MM.1S (cell line): ENCODE data around the gene GLT8D2.

Source experiments
- EZH2 ChIP-seq: fragments of 300-600 bp; sonication (generic); optimal IDR thresholded peaks from 2 replicates; pipeline ENCODE3; 2017; ENCODE audit warnings: low read depth, mild to moderate bottlenecking, antibody characterized with exemption, low read length, mixed read lengths
- TF ChIP-seq, protein P1 (sequence below): fragments of 300-600 bp; sonication (generic); IDR thresholded peaks from 2 replicates; pipeline ENCODE4 v1.5.1; 2016; ENCODE audit warnings: antibody characterized with exemption, low read length, mixed read lengths

DNA sequence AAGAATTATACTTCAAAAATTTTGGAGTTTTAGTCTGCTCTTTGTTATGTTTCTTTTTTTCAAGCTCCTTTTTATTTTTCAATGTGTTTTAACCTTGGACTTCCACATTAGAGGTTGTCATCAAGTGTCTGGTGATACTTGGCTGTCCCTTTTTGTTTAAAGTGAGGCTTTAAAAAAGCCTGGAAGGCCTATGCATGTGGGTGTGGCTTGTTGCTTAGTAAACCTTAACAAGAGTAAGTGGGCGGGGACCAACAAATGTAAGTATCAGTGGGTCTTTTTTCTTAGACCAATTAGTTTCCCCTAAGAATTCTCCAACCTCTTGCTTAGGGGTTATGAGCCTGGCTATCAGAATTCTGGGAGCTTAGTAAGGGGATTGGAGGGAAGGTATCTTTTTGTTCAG is 40.7 kb upstream of the GLT8D2 start:
- TF ChIP-seq, protein P1, sequence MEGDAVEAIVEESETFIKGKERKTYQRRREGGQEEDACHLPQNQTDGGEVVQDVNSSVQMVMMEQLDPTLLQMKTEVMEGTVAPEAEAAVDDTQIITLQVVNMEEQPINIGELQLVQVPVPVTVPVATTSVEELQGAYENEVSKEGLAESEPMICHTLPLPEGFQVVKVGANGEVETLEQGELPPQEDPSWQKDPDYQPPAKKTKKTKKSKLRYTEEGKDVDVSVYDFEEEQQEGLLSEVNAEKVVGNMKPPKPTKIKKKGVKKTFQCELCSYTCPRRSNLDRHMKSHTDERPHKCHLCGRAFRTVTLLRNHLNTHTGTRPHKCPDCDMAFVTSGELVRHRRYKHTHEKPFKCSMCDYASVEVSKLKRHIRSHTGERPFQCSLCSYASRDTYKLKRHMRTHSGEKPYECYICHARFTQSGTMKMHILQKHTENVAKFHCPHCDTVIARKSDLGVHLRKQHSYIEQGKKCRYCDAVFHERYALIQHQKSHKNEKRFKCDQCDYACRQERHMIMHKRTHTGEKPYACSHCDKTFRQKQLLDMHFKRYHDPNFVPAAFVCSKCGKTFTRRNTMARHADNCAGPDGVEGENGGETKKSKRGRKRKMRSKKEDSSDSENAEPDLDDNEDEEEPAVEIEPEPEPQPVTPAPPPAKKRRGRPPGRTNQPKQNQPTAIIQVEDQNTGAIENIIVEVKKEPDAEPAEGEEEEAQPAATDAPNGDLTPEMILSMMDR: no peak
- TF ChIP-seq EZH2: no peak
